ENCODE measurements around the gene FLVCR2. TPM values are rescaled to one million over a fixed set of nuclear protein-coding genes. Genes with fewer than 3 reads are reported as not detected.

FLVCR2 gene
- total and polyA plus RNA-seq, 2 of the 13 experiments (the other 11 are each of a cell fraction or from before 2014, with no cell fraction given) = 9.9 to 10.5 TPM

DNA sequence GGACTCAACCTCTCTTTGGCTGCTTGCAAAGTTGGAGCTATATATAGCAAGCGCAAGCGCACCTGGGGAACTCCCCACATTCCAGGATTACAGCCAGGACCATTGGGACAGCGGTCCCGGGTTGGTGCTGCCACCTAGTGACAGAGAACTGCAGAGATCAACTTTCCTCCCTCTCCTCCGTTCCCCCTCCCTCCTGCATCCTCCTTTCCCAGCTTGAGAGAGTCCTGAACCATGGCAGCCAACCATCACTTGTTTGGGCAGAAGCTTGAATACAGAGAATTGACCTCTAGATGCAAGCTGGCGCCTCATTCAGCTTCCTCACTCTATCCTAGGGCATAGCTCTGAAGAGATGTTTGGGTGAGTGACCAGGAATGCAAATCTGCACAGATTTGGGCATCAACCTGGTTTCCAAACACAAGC, 17.4 kb upstream of the FLVCR2 start (continued):
- TF ChIP-seq, protein P1, sequence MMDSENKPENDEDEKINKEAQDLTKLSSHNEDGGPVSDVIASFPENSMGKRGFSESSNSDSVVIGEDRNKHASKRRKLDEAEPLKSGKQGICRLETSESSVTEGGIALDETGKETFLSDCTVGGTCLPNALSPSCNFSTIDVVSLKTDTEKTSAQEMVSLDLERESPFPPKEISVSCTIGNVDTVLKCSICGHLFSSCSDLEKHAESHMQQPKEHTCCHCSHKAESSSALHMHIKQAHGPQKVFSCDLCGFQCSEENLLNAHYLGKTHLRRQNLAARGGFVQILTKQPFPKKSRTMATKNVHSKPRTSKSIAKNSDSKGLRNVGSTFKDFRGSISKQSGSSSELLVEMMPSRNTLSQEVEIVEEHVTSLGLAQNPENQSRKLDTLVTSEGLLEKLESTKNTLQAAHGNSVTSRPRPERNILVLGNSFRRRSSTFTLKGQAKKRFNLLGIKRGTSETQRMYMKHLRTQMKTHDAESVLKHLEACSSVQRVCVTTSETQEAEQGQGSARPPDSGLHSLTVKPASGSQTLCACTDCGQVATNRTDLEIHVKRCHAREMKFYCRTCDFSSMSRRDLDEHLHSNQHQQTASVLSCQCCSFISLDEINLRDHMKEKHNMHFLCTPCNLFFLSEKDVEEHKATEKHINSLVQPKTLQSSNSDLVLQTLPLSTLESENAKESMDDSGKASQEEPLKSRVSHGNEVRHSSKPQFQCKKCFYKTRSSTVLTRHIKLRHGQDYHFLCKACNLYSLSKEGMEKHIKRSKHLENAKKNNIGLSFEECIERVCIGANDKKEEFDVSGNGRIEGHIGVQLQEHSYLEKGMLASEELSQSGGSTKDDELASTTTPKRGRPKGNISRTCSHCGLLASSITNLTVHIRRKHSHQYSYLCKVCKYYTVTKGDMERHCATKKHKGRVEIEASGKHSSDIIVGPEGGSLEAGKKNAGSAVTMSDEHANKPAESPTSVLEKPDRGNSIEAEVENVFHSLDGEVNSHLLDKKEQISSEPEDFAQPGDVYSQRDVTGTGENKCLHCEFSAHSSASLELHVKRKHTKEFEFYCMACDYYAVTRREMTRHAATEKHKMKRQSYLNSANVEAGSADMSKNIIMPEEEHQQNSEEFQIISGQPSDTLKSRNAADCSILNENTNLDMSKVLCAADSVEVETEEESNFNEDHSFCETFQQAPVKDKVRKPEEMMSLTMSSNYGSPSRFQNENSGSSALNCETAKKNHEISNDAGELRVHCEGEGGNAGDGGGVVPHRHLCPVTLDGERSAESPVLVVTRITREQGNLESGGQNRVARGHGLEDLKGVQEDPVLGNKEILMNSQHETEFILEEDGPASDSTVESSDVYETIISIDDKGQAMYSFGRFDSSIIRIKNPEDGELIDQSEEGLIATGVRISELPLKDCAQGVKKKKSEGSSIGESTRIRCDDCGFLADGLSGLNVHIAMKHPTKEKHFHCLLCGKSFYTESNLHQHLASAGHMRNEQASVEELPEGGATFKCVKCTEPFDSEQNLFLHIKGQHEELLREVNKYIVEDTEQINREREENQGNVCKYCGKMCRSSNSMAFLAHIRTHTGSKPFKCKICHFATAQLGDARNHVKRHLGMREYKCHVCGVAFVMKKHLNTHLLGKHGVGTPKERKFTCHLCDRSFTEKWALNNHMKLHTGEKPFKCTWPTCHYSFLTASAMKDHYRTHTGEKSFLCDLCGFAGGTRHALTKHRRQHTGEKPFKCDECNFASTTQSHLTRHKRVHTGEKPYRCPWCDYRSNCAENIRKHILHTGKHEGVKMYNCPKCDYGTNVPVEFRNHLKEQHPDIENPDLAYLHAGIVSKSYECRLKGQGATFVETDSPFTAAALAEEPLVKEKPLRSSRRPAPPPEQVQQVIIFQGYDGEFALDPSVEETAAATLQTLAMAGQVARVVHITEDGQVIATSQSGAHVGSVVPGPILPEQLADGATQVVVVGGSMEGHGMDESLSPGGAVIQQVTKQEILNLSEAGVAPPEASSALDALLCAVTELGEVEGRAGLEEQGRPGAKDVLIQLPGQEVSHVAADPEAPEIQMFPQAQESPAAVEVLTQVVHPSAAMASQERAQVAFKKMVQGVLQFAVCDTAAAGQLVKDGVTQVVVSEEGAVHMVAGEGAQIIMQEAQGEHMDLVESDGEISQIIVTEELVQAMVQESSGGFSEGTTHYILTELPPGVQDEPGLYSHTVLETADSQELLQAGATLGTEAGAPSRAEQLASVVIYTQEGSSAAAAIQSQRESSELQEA (CRISPR knock-in tag; IDR thresholded peaks at IDR 0.05; ENCODE audit: not compliant biosample characterization) = no peak
- TF ChIP-seq, protein P2, sequence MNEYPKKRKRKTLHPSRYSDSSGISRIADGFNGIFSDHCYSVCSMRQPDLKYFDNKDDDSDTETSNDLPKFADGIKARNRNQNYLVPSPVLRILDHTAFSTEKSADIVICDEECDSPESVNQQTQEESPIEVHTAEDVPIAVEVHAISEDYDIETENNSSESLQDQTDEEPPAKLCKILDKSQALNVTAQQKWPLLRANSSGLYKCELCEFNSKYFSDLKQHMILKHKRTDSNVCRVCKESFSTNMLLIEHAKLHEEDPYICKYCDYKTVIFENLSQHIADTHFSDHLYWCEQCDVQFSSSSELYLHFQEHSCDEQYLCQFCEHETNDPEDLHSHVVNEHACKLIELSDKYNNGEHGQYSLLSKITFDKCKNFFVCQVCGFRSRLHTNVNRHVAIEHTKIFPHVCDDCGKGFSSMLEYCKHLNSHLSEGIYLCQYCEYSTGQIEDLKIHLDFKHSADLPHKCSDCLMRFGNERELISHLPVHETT (CRISPR knock-in tag; conservative IDR thresholded peaks at IDR 0.05) = no peak
- TF ChIP-seq MIER2 (CRISPR knock-in tag; IDR thresholded peaks at IDR 0.05) = no peak
- TF ChIP-seq HOXA7 (CRISPR knock-in tag; IDR thresholded peaks at IDR 0.05) = no peak
- TF ChIP-seq ZNF30 (CRISPR knock-in tag; IDR thresholded peaks at IDR 0.05) = no peak
- no peak for TF ChIP-seq RCOR2 (CRISPR knock-in tag; IDR thresholded peaks at IDR 0.05)
- TF ChIP-seq THAP11 (CRISPR knock-in tag; IDR thresholded peaks at IDR 0.05) = 0 out of 2 replicates have a peak, but pooled peaks have one; percentile 18
- peak; percentile 80; the same call in 1 of the 2 replicates for TF ChIP-seq MAZ (IDR thresholded peaks at IDR 0.05; ENCODE audit: borderline replicate concordance, low read depth, low read length)
- no peak for TF ChIP-seq MAZ (CRISPR knock-in tag; IDR thresholded peaks at IDR 0.05; ENCODE audit: low read depth)
- peak; percentile 69 for TF ChIP-seq XRCC5 (optimal IDR thresholded peaks at IDR 0.05; ENCODE audit: low read length)
- TF ChIP-seq ZNF816 (CRISPR knock-in tag; IDR thresholded peaks at IDR 0.05; ENCODE audit: borderline replicate concordance) = no peak
- TF ChIP-seq ZFP36L2 (CRISPR knock-in tag; IDR thresholded peaks at IDR 0.05) = no peak
- TF ChIP-seq, protein P3, sequence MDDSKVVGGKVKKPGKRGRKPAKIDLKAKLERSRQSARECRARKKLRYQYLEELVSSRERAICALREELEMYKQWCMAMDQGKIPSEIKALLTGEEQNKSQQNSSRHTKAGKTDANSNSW (CRISPR knock-in tag; IDR thresholded peaks at IDR 0.05; ENCODE audit: borderline replicate concordance) = no peak
- 0 out of 2 replicates have a peak, but pooled peaks have one; percentile 21 for TF ChIP-seq SPEN (CRISPR knock-in tag; IDR thresholded peaks at IDR 0.05; ENCODE audit: low read depth)
- TF ChIP-seq DRAP1 (CRISPR knock-in tag; IDR thresholded peaks at IDR 0.05) = no peak
- TF ChIP-seq ERF (CRISPR knock-in tag; IDR thresholded peaks at IDR 0.05) = peak; percentile 65; the same call in 1 of the 2 replicates
- no peak for TF ChIP-seq ZNF468 (CRISPR knock-in tag; IDR thresholded peaks at IDR 0.05)
- TF ChIP-seq ZMYM4 (CRISPR knock-in tag; IDR thresholded peaks at IDR 0.05) = no peak
- TF ChIP-seq GMEB1 (CRISPR knock-in tag; IDR thresholded peaks at IDR 0.05; ENCODE audit: borderline replicate concordance) = no peak
- TF ChIP-seq IRX3 (CRISPR knock-in tag; IDR thresholded peaks at IDR 0.05; ENCODE audit: borderline replicate concordance, low read depth) = no peak

All from HepG2 (cell line).